Stomach smooth muscle (tissue), 2 donors: Measurements from ENCODE around the gene TANGO2.

ENCODE experiments used
- H3K27ac ChIP-seq: one replicate; pipeline ENCODE4 v1.7.0; 2013; ENCODE audit warnings: mild to moderate bottlenecking, low read length, inconsistent platforms
- H3K27me3 ChIP-seq, 2 donors: one replicate each; pipeline ENCODE4 v1.7.0; 2013; ENCODE audit warnings: low read length in 2 of 2; ENCODE audit not compliant: insufficient read depth in 2 of 2, control insufficient read depth in 1 of 2
- H3K36me3 ChIP-seq, 2 donors: one replicate each; pipeline ENCODE4 v1.7.0; 2013; ENCODE audit warnings: low read length in 2 of 2; ENCODE audit not compliant: control insufficient read depth in 2 of 2, insufficient read depth in 2 of 2
- H3K4me1 ChIP-seq: one replicate; pipeline ENCODE4 v1.7.0; 2013; ENCODE audit warnings: low read length; ENCODE audit not compliant: control insufficient read depth, insufficient read depth
- H3K4me3 ChIP-seq, 2 donors: one replicate each; pipeline ENCODE4 v1.7.0; 2013; ENCODE audit warnings: low read length in 2 of 2
- H3K9ac ChIP-seq, 2 donors: one replicate each; pipeline ENCODE4 v1.7.0; 2013; ENCODE audit warnings: low read length in 2 of 2, mild to moderate bottlenecking in 1 of 2
- H3K9me3 ChIP-seq, 2 donors: one replicate each; pipeline ENCODE4 v1.7.0; 2013; ENCODE audit warnings: low read length in 2 of 2; ENCODE audit not compliant: control insufficient read depth in 2 of 2
- donor health status: healthy.
- donor health status: Pancreatic carcinoma.

TANGO2 gene

DNA sequence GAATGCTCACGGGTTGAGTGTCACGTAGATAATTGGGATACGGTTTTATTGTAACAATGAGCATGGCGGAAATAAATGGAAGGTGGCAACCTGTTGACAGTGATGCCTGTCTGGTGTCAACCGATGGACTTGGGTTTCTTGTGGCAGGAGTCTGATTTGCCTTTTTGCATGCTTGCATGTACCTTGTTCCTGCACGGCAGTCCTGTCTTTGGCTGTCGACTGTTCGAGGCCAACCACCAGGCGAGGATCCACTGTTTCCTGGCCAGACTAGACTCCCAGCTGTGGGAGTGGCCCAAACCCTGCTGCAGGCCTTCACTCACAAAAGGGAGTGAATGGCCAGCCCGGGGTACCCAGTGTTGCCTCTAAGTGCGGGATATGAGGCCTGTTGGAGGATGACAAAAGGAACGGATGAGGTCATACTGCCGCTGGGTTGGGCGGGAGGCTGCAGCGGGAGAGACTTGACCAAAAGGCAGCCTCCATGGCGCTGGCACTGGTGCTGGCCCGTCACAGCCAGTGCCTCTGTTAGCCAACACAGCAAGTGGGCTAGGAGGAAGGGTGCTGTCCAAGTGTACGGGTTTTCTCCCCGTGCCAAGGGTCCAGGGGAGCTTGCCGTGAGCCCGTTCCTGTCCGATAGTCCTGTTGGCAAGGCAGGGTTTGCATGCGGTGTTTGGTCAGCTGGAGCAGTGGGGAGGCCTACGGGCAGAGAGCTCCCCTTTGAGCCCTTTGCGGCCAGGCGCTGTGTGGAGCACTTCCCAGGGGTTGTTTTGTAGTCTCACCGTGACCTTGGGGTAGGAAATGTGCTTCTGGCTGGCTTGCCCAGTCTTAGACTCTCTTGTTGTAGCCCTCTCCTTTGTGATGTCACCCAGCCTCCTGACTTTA, 60.1 kb downstream of the TANGO2 start:
- Histone ChIP-seq H3K27ac (peak overlapping the region; percentile 69), H3K4me1 (peaks cover 40% of the 10 kb centered on the region), H3K9me3 (no peaks in the 10 kb centered on the region), H3K27me3 (no peaks in the 10 kb centered on the region), H3K4me3 (peak overlapping the region; percentile 63 to 85), H3K36me3 (peaks cover 2 to 5% of the 10 kb centered on the region in 2 donors), H3K9ac (peak overlapping the region; percentile 87 to 89)

DNA sequence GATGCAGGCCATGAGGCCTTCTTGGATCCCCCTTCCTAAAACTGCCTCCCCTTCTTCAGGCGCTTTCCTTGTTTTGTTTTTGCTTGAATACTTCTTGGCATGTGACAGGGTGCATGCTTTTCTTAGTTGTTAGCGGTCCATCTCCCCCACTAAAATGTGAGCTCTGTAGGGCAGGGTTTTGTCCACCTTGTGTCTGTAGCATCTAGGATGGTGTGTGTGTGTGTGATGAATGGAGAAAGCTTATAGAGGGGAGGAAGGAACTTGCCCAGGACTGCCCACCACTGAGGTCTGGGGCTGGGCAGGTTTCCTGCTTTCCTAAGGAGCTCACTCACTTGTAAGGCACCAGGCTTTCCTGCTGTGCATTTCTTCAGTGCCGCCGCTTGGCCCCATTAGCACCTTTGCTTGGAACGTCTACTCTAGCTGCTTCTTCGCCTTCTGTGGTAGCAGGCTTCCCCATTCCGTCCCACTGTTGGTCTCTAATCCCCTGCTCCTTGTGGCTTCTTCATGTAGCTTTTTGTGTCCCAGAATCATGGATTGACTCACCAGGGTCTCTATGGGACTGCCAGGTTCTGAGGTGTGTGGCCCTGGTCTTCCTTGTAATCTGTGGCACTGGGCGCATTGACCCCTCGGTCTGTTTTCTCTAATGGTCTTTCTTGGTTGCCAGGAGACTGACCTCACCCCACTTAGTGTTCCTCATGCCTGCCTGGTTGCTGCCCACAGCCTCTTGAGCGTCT, 62.4 kb downstream of the TANGO2 start:
- Histone ChIP-seq H3K36me3 (peaks cover 24 to 27% of the 10 kb centered on the region in 2 donors), H3K4me1 (peaks cover 40% of the 10 kb centered on the region), H3K27ac (peak overlapping the region; percentile 37), H3K4me3 (peak overlapping the region in 1 of 2 donors; percentile 22), H3K27me3 (no peaks in the 10 kb centered on the region), H3K9ac (peak overlapping the region; percentile 13 to 60), H3K9me3 (no peaks in the 10 kb centered on the region)

DNA sequence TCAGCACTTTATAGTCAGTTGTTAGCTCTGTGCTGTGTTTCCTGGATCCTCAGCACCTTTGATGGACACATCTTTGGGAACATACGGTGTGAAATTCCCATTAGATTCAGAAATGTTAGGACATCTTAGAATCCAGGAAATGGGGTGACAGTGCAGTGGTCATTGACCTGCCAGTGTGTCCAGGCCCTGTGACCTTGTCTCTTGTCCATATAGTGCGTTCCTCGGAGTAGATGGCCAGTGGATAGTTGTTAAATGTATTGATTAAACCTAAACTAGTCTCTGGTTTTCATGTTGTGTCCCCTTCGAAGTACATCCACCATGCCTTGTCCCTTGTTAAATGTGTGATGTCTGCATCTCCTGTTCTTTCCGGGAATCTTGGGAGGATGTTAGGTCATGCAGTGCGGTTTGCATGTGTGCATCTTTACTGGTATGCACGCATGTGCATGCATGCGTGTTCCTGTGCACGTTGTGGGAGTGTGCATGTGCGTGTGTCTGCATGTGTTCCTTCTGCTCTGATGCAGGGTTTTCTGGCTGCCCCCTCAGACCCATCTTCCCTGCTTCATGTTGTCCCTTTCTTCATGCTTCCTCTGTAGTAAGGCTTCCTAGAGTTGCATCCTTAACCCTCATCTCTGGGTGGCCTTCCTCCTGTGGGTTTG, 63.1 kb downstream of the TANGO2 start:
- H3K9ac ChIP-seq: peak overlapping the region in 1 of 2 donors; percentile 60
- H3K36me3 ChIP-seq: peaks cover 29 to 33% of the 10 kb centered on the region in 2 donors
- H3K9me3 ChIP-seq: no peaks in the 10 kb centered on the region
- H3K4me3 ChIP-seq: peak overlapping the region in 1 of 2 donors; percentile 22
- no peak overlapping the region for H3K27ac ChIP-seq
- H3K4me1 ChIP-seq: peaks cover 40% of the 10 kb centered on the region
- H3K27me3 ChIP-seq: no peaks in the 10 kb centered on the region

GRCh38 chr22:20084547-20085413, 63.9 kb downstream of the TANGO2 start:
- Histone ChIP-seq H3K27me3 (no peaks in the 10 kb centered on the region), H3K4me3 (peak overlapping the region in 1 of 2 donors; percentile 22), H3K27ac (no peak overlapping the region), H3K36me3 (peaks cover 37 to 41% of the 10 kb centered on the region in 2 donors), H3K4me1 (peaks cover 40% of the 10 kb centered on the region), H3K9ac (no peak overlapping the region), H3K9me3 (no peaks in the 10 kb centered on the region)

GRCh38 chr22:20085651-20086050, 64.7 kb downstream of the TANGO2 start:
- Histone ChIP-seq H3K36me3 (peaks cover 45 to 49% of the 10 kb centered on the region in 2 donors), H3K4me1 (peaks cover 40% of the 10 kb centered on the region), H3K9ac (no peak overlapping the region), H3K27ac (no peak overlapping the region), H3K9me3 (no peaks in the 10 kb centered on the region), H3K27me3 (no peaks in the 10 kb centered on the region), H3K4me3 (no peak overlapping the region)

GRCh38 chr22:20086101-20086599, 65.2 kb downstream of the TANGO2 start:
- Histone ChIP-seq H3K4me1 (peaks cover 35% of the 10 kb centered on the region), H3K9me3 (no peaks in the 10 kb centered on the region), H3K4me3 (no peak overlapping the region), H3K27ac (no peak overlapping the region), H3K27me3 (no peaks in the 10 kb centered on the region), H3K36me3 (peaks cover 50 to 54% of the 10 kb centered on the region in 2 donors), H3K9ac (no peak overlapping the region)

DNA sequence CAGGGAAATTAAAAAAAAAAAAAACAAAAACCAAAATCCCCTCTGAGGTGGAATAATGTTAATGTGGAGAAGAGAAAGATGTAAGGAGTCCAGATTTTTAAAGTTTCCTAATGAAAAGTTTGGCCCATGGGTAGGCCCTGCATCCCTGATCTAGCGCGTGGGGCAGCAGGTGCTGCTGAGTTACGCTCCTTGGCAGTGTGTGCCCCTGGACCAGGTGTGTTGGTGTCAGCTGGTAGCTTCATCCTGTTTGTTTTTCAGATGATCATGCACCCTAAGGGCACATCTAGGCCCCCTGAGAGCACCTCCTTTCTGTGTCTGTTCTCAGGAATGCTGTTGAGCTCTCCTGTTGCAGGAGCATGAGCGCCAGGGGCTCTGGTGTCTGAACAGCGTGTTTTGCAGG, 65.9 kb downstream of the TANGO2 start:
- Histone ChIP-seq H3K27ac (no peak overlapping the region), H3K27me3 (no peaks in the 10 kb centered on the region), H3K9ac (no peak overlapping the region), H3K4me1 (peaks cover 29% of the 10 kb centered on the region), H3K36me3 (peaks cover 56 to 60% of the 10 kb centered on the region in 2 donors), H3K9me3 (no peaks in the 10 kb centered on the region), H3K4me3 (no peak overlapping the region)

GRCh38 chr22:20087319-20088262, 66.7 kb downstream of the TANGO2 start:
- H3K4me1 ChIP-seq: peaks cover 25% of the 10 kb centered on the region
- peaks cover 65 to 69% of the 10 kb centered on the region in 2 donors for H3K36me3 ChIP-seq
- no peak overlapping the region for H3K27ac ChIP-seq
- no peak overlapping the region for H3K4me3 ChIP-seq
- no peaks in the 10 kb centered on the region for H3K27me3 ChIP-seq
- no peaks in the 10 kb centered on the region for H3K9me3 ChIP-seq
- H3K9ac ChIP-seq: no peak overlapping the region

- H3K9ac ChIP-seq: no peak overlapping the region
- no peaks in the 10 kb centered on the region for H3K27me3 ChIP-seq
- no peak overlapping the region for H3K27ac ChIP-seq
- H3K4me3 ChIP-seq: no peak overlapping the region
- H3K9me3 ChIP-seq: no peaks in the 10 kb centered on the region
- peaks cover 18% of the 10 kb centered on the region for H3K4me1 ChIP-seq
- peaks cover 70% of the 10 kb centered on the region in 2 donors for H3K36me3 ChIP-seq
Observed at GRCh38 chr22:20088263-20088648, 67.3 kb downstream of the TANGO2 start.
